K562 (cell line): Measurements from ENCODE around the gene HNRNPM. TPM values are rescaled to one million over a fixed set of nuclear protein-coding genes. Genes with fewer than 3 reads are reported as not detected.

Source experiments
- ATAC-seq: fragments of 200-7000 bp; cut with Tn5 transposase; 3 replicates; pipeline ENCODE4 v1.9.1; 2020; ENCODE audit warnings: moderate library complexity
- BruUV-seq: library from RNA; stranded (reverse); fragments of 400-500 nt; replicated peaks from 2 replicates; lab custom pipeline; 2021; lab: Mats Ljungman, UMichigan
- CTCF ChIA-PET: fragments of 300-600 bp; formaldehyde crosslinking; extraction: SDS; loops from one replicate; lab custom pipeline; 2021; ENCODE audit warnings: low intra/inter-chr PET ratio; lab: Yijun Ruan, JAX
- POLR2A ChIA-PET: fragments of 300-600, 350-650 bp; sonication (Branson Sonifier 250); formaldehyde crosslinking; extraction: SDS; loops from one replicate; lab custom pipeline; 2021; ENCODE audit warnings: antibody characterized with exemption, inconsistent platforms; lab: Yijun Ruan, JAX
- DNase-seq, 4 experiments: peaks; one replicate each; pipeline versions ENCODE4 v3.0.0 to v3.0.0-alpha.2; 2011 to 2018; ENCODE audit warnings: low spot score in 3 of 4, mixed read lengths in 3 of 4; ENCODE audit errors: extremely low read depth in 1 of 4
- FAIRE-seq: peaks from 2 replicates; lab custom pipeline; 2011; peaks lifted over from hg19 to GRCh38; lab: Jason Lieb, UNC
- H2AFZ ChIP-seq: 2 replicates; pipeline ENCODE4 v1.6.0; 2011; ENCODE audit warnings: low read depth, low read length, control low read depth, inconsistent platforms
- H3K27ac ChIP-seq: fragments of 200-600 bp; 3 replicates; pipeline ENCODE4 v1.8.0; 2011; ENCODE audit warnings: low read depth, mild to moderate bottlenecking, control low read depth, inconsistent platforms, low read length, moderate library complexity, mixed read lengths; ENCODE audit errors: extremely low read depth
- H3K27me3 ChIP-seq, 2 experiments: fragments of 300-600 bp in 1 of 2; 2 replicates in 1 of 2; 3 replicates in 1 of 2; pipeline versions ENCODE4 v1.6.0 to v1.8.0; 2011; ENCODE audit warnings: inconsistent platforms in 2 of 2, low read length in 2 of 2, mild to moderate bottlenecking in 1 of 2, mixed read lengths in 1 of 2, moderate library complexity in 1 of 2; ENCODE audit not compliant: control insufficient read depth in 2 of 2, insufficient read depth in 2 of 2
- H3K36me3 ChIP-seq: fragments of 300-600 bp; 3 replicates; pipeline ENCODE4 v1.8.0; 2011; ENCODE audit warnings: mild to moderate bottlenecking, low read length, inconsistent platforms; ENCODE audit not compliant: control insufficient read depth, insufficient read depth
- H3K4me1 ChIP-seq, 2 experiments: fragments of 200-600 bp in 1 of 2; replicated peaks in 1 of 2; 2 replicates in 1 of 2; 3 replicates in 1 of 2; pipeline versions ENCODE4 v1.5.1 to v1.8.0; 2011; ENCODE audit warnings: inconsistent platforms in 2 of 2, low read length in 2 of 2, mild to moderate bottlenecking in 1 of 2, mixed read lengths in 1 of 2, moderate library complexity in 1 of 2; ENCODE audit not compliant: control insufficient read depth in 2 of 2, insufficient read depth in 2 of 2
- H3K4me2 ChIP-seq: 2 replicates; pipeline ENCODE4 v1.6.1; 2011; ENCODE audit warnings: low read length, control low read depth, inconsistent platforms, mixed read lengths; ENCODE audit not compliant: insufficient read depth
- H3K4me3 ChIP-seq: fragments of 200-600 bp; sonication (generic), shearing (Covaris generic); 2 replicates; pipeline ENCODE4 v1.5.1; 2016; ENCODE audit warnings: control low read depth, inconsistent platforms
- H3K79me2 ChIP-seq: fragments of 200-600 bp; 3 replicates; pipeline ENCODE4 v1.8.0; 2011; ENCODE audit warnings: low read length, inconsistent platforms; ENCODE audit not compliant: control insufficient read depth, insufficient read depth
- H3K9ac ChIP-seq, 2 experiments: 2 replicates each; pipeline versions ENCODE4 v1.6.0 to v1.6.1; 2011; ENCODE audit warnings: low read depth in 2 of 2, low read length in 2 of 2, control low read depth in 1 of 2, inconsistent platforms in 1 of 2, mild to moderate bottlenecking in 1 of 2, mixed read lengths in 1 of 2; ENCODE audit not compliant: insufficient read depth in 1 of 2
- H3K9me1 ChIP-seq: one replicate; pipeline ENCODE4 v1.6.0; 2011; ENCODE audit warnings: inconsistent platforms, mild to moderate bottlenecking, low read length, moderate library complexity; ENCODE audit not compliant: control insufficient read depth, insufficient read depth
- H3K9me3 ChIP-seq: replicated peaks from 2 replicates; pipeline ENCODE4 v1.5.1; 2011; ENCODE audit warnings: low read depth, low read length, inconsistent platforms; ENCODE audit not compliant: control insufficient read depth, insufficient read depth
- H4K20me1 ChIP-seq: replicated peaks from 2 replicates; pipeline ENCODE4 v1.6.1; 2011; ENCODE audit warnings: low read length, inconsistent platforms, mixed read lengths; ENCODE audit not compliant: control insufficient read depth, insufficient read depth
- BCOR ChIP-seq: fragments of 450-650 bp; IDR thresholded peaks from 2 replicates; pipeline ENCODE4 v1.6.1; 2016
- PTBP1 ChIP-seq: fragments of 200-400 bp; formaldehyde crosslinking; IDR thresholded peaks from 2 replicates; pipeline ENCODE4 v1.6.1; 2017; ENCODE audit warnings: low read depth, low read length
- RBM25 ChIP-seq: fragments of 200-400 bp; formaldehyde crosslinking; IDR thresholded peaks from 2 replicates; pipeline ENCODE4 v1.6.1; 2018; ENCODE audit warnings: low read length, low read depth, moderate library complexity; ENCODE audit not compliant: severe bottlenecking
- SLC30A9 ChIP-seq: fragments of 250-450 bp; sonication (Bioruptor Pico); IDR thresholded peaks from 2 replicates; pipeline ENCODE4 v1.8.0; 2022; ENCODE audit warnings: mild to moderate bottlenecking, moderate library complexity
- ZFP36 ChIP-seq: fragments of 150-350 bp; IDR thresholded peaks from 2 replicates; pipeline ENCODE4 v1.6.1; 2018; ENCODE audit warnings: low read length, low read depth; ENCODE audit not compliant: partially characterized antibody
- ZNF696 ChIP-seq: fragments of 250-450 bp; sonication (Bioruptor Pico); conservative IDR thresholded peaks from 2 replicates; pipeline ENCODE4 v1.4.0; 2020; ENCODE audit warnings: mild to moderate bottlenecking, moderate library complexity
- ZNF75A ChIP-seq: fragments of 450-650 bp; formaldehyde crosslinking; IDR thresholded peaks from 2 replicates; pipeline ENCODE4 v1.4.0; 2020; ENCODE audit warnings: mild to moderate bottlenecking
- WGBS: fragments of 100-300 bp; shearing (Covaris generic); methylation state at CpG from one replicate; pipeline ENCODE4 v1.1.6; 2016; ENCODE audit warnings: low coverage, mixed read lengths; ENCODE audit not compliant: insufficient coverage; ENCODE audit errors: missing lambda C conversion rate; 5-methylcytosine and 5-hydroxymethylcytosine counted together
- in situ Hi-C: fragments of 300-500 bp; cut with MboI; formaldehyde crosslinking; loops from 4 replicates; pipeline ENCODE4 v1.15.0; 2018; ENCODE audit warnings: inconsistent platforms, mixed read lengths
- intact Hi-C: fragments of 100-400 bp; cut with micrococcal nuclease; formaldehyde crosslinking; loops from 2 replicates; pipeline ENCODE4 v1.14.2; 2022
- polyA plus RNA-seq, 8 experiments: library from polyadenylated mRNA; depleted of rRNA in 4 of 8; stranded (reverse) in 5 of 8; unstranded in 3 of 8; fragments of >200 nt; fragmentation: Nextera tagmentation in 2 of 8; fragmentation: Illumina TruSeq in 1 of 8; extraction: Ambion mirVana in 2 of 8; extraction: Trizol in 1 of 8; gene quantifications; 2 replicates each; pipeline versions ENCODE4 v1.2.1 to v1.2.3, GENCODE V29; 2011 to 2014; ENCODE audit warnings: inconsistent platforms in 1 of 8, missing spikeins in 1 of 8
- total RNA-seq, 7 experiments: library from RNA; depleted of rRNA in 6 of 7; stranded (reverse); fragments of >200 nt in 6 of 7; fragmentation: Illumina TruSeq in 2 of 7; extraction: Trizol in 2 of 7; gene quantifications; 2 replicates each; pipeline versions ENCODE4 v1.2.1 to v1.2.3, GENCODE V29; 2011 to 2021; ENCODE audit warnings: low replicate concordance in 1 of 7
- TF ChIP-seq, protein P1 (sequence below): sonication (generic); formaldehyde crosslinking; IDR thresholded peaks from 2 replicates; pipeline ENCODE4 v1.8.0; 2022; ENCODE audit warnings: missing genetic modification reagents, mild to moderate bottlenecking, moderate library complexity, borderline replicate concordance
- TF ChIP-seq, protein P2 (sequence below): sonication (generic); formaldehyde crosslinking; IDR thresholded peaks from 2 replicates; pipeline ENCODE4 v1.9.0; 2022; ENCODE audit warnings: mild to moderate bottlenecking, missing genetic modification reagents
- TF ChIP-seq, protein P3 (sequence below): fragments of 450-650 bp; IDR thresholded peaks from 2 replicates; pipeline ENCODE4 v1.6.1; 2016; ENCODE audit warnings: mild to moderate bottlenecking, moderate library complexity

The HNRNPM gene
- total and polyA plus RNA-seq, 9 of the 15 experiments (the other 6 are each of a cell fraction or from before 2014, with no cell fraction given), result 11.1 to 340 (median 195) TPM

DNA sequence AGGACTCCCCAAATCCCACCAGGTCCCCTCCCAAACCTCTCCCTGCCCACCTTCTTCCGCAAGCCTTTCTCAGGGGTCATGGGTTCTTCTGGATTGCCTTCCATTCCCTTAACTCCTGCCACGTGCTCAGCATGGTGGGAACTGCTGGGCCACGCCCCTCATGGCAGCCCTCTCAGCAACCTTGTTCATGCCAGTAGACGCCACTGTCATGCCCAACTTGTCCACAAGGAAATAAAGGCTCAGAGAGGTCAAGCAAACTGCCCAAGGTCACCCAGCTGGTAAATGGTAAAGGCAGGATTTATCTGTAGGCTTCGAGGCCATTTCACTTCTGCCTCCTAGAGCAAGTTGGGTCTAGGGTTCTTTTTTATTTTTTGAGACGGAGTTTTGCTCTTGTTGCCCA lies 46.8 kb downstream of the HNRNPM start:
- ATAC-seq (no peak), DNase-seq (peak in 1 of 4 experiments; percentile 47), FAIRE-seq (no peak)
- Histone ChIP-seq H3K79me2 (no peaks in the 10 kb centered on the region), H3K9me1 (no peaks in the 10 kb centered on the region), H3K27ac (no peak overlapping the region), H3K9ac (peak overlapping the region in 1 of 2 experiments; percentile 20; a peak in 1 of 4 replicates), H3K36me3 (peaks cover 25% of the 10 kb centered on the region; the same call in 2 of the 3 replicates), H4K20me1 (0 out of 2 replicates have a peak, but pooled peaks cover 6% of the 10 kb centered on the region), H3K4me3 (no peak overlapping the region), H3K4me2 (no peak overlapping the region), H3K9me3 (no peaks in the 10 kb centered on the region), H3K27me3 (peaks cover 0 to 6% of the 10 kb centered on the region in 2 experiments; a peak in 1 of 5 replicates), H3K4me1 (peaks cover 0 to 13% of the 10 kb centered on the region in 2 experiments; a peak in 2 of 5 replicates), H2AFZ (no peak overlapping the region)
- in situ Hi-C loops, result no loop called here
- WGBS, result 54% methylated on average over 6 of the region's 6 CpGs
- POLR2A ChIA-PET, result no interaction called here
- no TSS peak for BruUV-seq
- intact Hi-C loops, result no loop called here
- CTCF ChIA-PET, result interaction anchor here (0.6 kb wide), 1 partner anchor 31 kb away, joined by 3 read pairs; no protein-coding TSS in a partner anchor
- TF ChIP-seq ZNF75A (no peak), RBM25 (peak; percentile 82), ZNF696 (CRISPR knock-in tag) (no peak), PTBP1 (0 out of 2 replicates have a peak, but pooled peaks have one; percentile 50), SLC30A9 (CRISPR knock-in tag) (no peak), ZFP36 (peak; percentile 81), BCOR (0 out of 2 replicates have a peak, but pooled peaks have one; percentile 49)
- TF ChIP-seq, protein P1, sequence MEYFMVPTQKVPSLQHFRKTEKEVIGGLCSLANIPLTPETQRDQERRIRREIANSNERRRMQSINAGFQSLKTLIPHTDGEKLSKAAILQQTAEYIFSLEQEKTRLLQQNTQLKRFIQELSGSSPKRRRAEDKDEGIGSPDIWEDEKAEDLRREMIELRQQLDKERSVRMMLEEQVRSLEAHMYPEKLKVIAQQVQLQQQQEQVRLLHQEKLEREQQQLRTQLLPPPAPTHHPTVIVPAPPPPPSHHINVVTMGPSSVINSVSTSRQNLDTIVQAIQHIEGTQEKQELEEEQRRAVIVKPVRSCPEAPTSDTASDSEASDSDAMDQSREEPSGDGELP (CRISPR knock-in tag), result peak; percentile 15; the same call in 1 of the 2 replicates
- TF ChIP-seq, protein P2, sequence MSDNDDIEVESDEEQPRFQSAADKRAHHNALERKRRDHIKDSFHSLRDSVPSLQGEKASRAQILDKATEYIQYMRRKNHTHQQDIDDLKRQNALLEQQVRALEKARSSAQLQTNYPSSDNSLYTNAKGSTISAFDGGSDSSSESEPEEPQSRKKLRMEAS, result peak; percentile 49; the same call in 1 of the 2 replicates
- TF ChIP-seq, protein P3, sequence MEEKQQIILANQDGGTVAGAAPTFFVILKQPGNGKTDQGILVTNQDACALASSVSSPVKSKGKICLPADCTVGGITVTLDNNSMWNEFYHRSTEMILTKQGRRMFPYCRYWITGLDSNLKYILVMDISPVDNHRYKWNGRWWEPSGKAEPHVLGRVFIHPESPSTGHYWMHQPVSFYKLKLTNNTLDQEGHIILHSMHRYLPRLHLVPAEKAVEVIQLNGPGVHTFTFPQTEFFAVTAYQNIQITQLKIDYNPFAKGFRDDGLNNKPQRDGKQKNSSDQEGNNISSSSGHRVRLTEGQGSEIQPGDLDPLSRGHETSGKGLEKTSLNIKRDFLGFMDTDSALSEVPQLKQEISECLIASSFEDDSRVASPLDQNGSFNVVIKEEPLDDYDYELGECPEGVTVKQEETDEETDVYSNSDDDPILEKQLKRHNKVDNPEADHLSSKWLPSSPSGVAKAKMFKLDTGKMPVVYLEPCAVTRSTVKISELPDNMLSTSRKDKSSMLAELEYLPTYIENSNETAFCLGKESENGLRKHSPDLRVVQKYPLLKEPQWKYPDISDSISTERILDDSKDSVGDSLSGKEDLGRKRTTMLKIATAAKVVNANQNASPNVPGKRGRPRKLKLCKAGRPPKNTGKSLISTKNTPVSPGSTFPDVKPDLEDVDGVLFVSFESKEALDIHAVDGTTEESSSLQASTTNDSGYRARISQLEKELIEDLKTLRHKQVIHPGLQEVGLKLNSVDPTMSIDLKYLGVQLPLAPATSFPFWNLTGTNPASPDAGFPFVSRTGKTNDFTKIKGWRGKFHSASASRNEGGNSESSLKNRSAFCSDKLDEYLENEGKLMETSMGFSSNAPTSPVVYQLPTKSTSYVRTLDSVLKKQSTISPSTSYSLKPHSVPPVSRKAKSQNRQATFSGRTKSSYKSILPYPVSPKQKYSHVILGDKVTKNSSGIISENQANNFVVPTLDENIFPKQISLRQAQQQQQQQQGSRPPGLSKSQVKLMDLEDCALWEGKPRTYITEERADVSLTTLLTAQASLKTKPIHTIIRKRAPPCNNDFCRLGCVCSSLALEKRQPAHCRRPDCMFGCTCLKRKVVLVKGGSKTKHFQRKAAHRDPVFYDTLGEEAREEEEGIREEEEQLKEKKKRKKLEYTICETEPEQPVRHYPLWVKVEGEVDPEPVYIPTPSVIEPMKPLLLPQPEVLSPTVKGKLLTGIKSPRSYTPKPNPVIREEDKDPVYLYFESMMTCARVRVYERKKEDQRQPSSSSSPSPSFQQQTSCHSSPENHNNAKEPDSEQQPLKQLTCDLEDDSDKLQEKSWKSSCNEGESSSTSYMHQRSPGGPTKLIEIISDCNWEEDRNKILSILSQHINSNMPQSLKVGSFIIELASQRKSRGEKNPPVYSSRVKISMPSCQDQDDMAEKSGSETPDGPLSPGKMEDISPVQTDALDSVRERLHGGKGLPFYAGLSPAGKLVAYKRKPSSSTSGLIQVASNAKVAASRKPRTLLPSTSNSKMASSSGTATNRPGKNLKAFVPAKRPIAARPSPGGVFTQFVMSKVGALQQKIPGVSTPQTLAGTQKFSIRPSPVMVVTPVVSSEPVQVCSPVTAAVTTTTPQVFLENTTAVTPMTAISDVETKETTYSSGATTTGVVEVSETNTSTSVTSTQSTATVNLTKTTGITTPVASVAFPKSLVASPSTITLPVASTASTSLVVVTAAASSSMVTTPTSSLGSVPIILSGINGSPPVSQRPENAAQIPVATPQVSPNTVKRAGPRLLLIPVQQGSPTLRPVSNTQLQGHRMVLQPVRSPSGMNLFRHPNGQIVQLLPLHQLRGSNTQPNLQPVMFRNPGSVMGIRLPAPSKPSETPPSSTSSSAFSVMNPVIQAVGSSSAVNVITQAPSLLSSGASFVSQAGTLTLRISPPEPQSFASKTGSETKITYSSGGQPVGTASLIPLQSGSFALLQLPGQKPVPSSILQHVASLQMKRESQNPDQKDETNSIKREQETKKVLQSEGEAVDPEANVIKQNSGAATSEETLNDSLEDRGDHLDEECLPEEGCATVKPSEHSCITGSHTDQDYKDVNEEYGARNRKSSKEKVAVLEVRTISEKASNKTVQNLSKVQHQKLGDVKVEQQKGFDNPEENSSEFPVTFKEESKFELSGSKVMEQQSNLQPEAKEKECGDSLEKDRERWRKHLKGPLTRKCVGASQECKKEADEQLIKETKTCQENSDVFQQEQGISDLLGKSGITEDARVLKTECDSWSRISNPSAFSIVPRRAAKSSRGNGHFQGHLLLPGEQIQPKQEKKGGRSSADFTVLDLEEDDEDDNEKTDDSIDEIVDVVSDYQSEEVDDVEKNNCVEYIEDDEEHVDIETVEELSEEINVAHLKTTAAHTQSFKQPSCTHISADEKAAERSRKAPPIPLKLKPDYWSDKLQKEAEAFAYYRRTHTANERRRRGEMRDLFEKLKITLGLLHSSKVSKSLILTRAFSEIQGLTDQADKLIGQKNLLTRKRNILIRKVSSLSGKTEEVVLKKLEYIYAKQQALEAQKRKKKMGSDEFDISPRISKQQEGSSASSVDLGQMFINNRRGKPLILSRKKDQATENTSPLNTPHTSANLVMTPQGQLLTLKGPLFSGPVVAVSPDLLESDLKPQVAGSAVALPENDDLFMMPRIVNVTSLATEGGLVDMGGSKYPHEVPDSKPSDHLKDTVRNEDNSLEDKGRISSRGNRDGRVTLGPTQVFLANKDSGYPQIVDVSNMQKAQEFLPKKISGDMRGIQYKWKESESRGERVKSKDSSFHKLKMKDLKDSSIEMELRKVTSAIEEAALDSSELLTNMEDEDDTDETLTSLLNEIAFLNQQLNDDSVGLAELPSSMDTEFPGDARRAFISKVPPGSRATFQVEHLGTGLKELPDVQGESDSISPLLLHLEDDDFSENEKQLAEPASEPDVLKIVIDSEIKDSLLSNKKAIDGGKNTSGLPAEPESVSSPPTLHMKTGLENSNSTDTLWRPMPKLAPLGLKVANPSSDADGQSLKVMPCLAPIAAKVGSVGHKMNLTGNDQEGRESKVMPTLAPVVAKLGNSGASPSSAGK, result 0 out of 2 replicates have a peak, but pooled peaks have one; percentile 23
